H1 (cell line): ENCODE results near the gene BLOC1S3. TPM values are rescaled to one million over a fixed set of nuclear protein-coding genes. Genes with fewer than 3 reads are reported as not detected.

Experiments used
- ATF2 ChIP-seq: IDR thresholded peaks from 2 replicates; pipeline ENCODE4 v1.6.1; 2012; ENCODE audit warnings: low read length, inconsistent platforms
- BRCA1 ChIP-seq: IDR thresholded peaks from 2 replicates; pipeline ENCODE4 v1.6.1; 2012; ENCODE audit warnings: low read depth, low read length, improper control_type of control experiment
- CHD7 ChIP-seq: fragments of 300-600 bp; sonication (generic); IDR thresholded peaks from 2 replicates; pipeline ENCODE4 v1.7.1; 2012; ENCODE audit warnings: low read length, moderate library complexity, mild to moderate bottlenecking, inconsistent platforms; ENCODE audit not compliant: insufficient replicate concordance
- SAP30 ChIP-seq: fragments of 300-600 bp; sonication (generic); IDR thresholded peaks from 2 replicates; pipeline ENCODE4 v1.7.1; 2012; ENCODE audit warnings: low read length, moderate library complexity, mild to moderate bottlenecking, inconsistent platforms; ENCODE audit not compliant: insufficient read depth, insufficient replicate concordance
- SP2 ChIP-seq: IDR thresholded peaks from 2 replicates; pipeline ENCODE4 v1.6.1; 2012; ENCODE audit warnings: mild to moderate bottlenecking, low read length, inconsistent platforms
- polyA plus RNA-seq, 7 experiments: library from polyadenylated mRNA; depleted of rRNA in 3 of 7; stranded (reverse) in 5 of 7; unstranded in 2 of 7; fragments of >200 nt in 5 of 7; fragments of 200-250 nt in 2 of 7; gene quantifications; 1 replicate in 5 of 7; 2 replicates in 1 of 7; 4 replicates in 1 of 7; pipeline versions ENCODE4 v1.2.1 to v1.2.3, GENCODE V29; 2011 to 2013; ENCODE audit warnings: missing spikeins in 2 of 7, mixed read lengths in 2 of 7
- total RNA-seq: library from RNA; stranded (reverse); fragmentation: NEBNext Ultra II Directional; extraction: Animal tissue kit (Norgen Biotek cat#: 25700); gene quantifications from 2 replicates; pipeline ENCODE4 v1.2.1, GENCODE V29; 2021

The BLOC1S3 gene
- total and polyA plus RNA-seq, 2 of the 8 experiments (the other 6 are each of a cell fraction or from before 2014, with no cell fraction given) = 6.0 to 6.1 TPM

GRCh38 chr19:45187421-45188100 is 9.0 kb downstream of the BLOC1S3 start (continued):
- TF ChIP-seq SAP30 (no peak), ATF2 (no peak), CHD7 (no peak), SP2 (no peak), BRCA1 (no peak)
